ENCODE data around the gene CASP7.
"Not testable (repeated sequence)": the region's sequence is repeated elsewhere in the genome, so short reads cannot be mapped to it uniquely, and the experiment has no call there.

- TF ChIP-seq CTCF (IDR thresholded peaks at IDR 0.05; ENCODE audit: low read depth, low read length); POLR2A (IDR thresholded peaks at IDR 0.05; ENCODE audit: extremely low read depth, insufficient read length); MAX (IDR thresholded peaks at IDR 0.05; ENCODE audit: low read depth, low read length): not testable (repeated sequence)
Observed at GRCh38 chr10:113771131-113771530, 91.4 kb downstream of the CASP7 start.

Measured in NB4 (cell line).